Vagina (tissue), 2 donors: ENCODE measurements around the gene TRA2B.

Source experiments
- POLR2A ChIP-seq, 2 donors: fragments of 450-650 bp; IDR thresholded peaks; one replicate each; pipeline ENCODE4 v1.6.1; 2017; ENCODE audit warnings: antibody characterized with exemption in 2 of 2, mild to moderate bottlenecking in 2 of 2, moderate library complexity in 2 of 2
- POLR2AphosphoS5 ChIP-seq, 2 donors: sonication (generic); formaldehyde crosslinking; IDR thresholded peaks; one replicate each; pipeline ENCODE4 v1.9.0; 2017; ENCODE audit warnings: antibody characterized with exemption in 2 of 2, mild to moderate bottlenecking in 2 of 2, low read depth in 1 of 2; ENCODE audit not compliant: insufficient read depth in 1 of 2

DNA sequence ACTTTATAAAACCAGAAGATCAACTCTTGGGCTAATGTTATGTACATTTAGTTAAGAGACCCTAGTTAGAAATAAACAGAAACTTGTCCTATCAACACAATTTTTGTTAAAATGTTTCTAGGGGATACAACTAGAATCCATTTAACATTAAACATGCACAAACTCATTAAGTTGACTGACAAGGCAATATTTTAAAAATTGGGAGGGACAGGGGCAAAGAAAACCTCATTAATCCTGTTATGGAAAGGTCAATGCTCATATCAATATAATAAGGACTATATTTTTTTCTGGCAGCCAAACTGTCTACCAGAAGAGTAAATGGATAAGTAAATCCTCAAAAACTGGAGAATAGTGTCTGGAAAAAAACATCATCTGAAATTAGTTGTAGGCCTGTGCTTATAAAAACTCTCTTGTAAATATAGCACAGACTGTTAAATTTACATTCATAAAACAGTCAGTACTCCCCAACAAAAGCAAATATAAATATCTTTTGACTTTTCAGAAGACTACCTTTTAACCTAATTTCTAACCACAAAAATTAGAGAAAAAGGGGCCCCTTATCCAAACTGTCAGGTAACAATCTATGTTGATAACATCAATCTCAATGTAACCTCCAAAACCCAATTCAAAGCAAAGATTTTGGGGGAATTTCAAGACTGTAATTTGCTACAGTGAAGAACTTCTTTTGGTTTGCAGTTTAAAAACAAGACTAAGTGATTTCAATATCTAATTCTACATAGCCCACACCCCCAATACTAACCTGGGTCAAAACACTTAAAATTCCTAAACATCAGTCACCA, 4.2 kb downstream of the TRA2B start:
- TF ChIP-seq POLR2A (IDR thresholded peaks at IDR 0.05) (no peak), POLR2AphosphoS5 (IDR thresholded peaks at IDR 0.05; ENCODE audit: insufficient read depth in 1 of 2, low read depth in 1 of 2) (no peak)
